Measurements from ENCODE around the gene GSTM4.
"Not testable (repeated sequence)": the region's sequence is repeated elsewhere in the genome, so short reads cannot be mapped to it uniquely, and the experiment has no call there.

Gene GSTM4

GRCh38 chr1:109659145-109659544 is 3.2 kb downstream of the GSTM4 start:
- Histone ChIP-seq H3K9ac (ENCODE audit: low read length) (no peak overlapping the region), H3K79me2 (ENCODE audit: insufficient read depth, low read length) (no peaks in the 10 kb centered on the region), H3K9me3 (ENCODE audit: low read length) (no peaks in the 10 kb centered on the region), H2AFZ (ENCODE audit: low read length) (no peak overlapping the region), H3K4me1 (ENCODE audit: insufficient read depth, low read length, severe bottlenecking) (peaks cover 13% of the 10 kb centered on the region), H3K4me3 (ENCODE audit: low read depth, low read length, poor library complexity, severe bottlenecking) (no peak overlapping the region), H3K9me2 (ENCODE audit: low read depth, low read length) (no peaks in the 10 kb centered on the region), H3K27ac (ENCODE audit: low read depth, low read length, poor library complexity, severe bottlenecking) (no peak overlapping the region), H3F3A (ENCODE audit: insufficient read depth, low read length) (no peaks in the 10 kb centered on the region), H4K20me1 (ENCODE audit: insufficient read depth, low read length) (no peaks in the 10 kb centered on the region), H3K27me3 (ENCODE audit: insufficient read depth, low read length) (peaks cover 8% of the 10 kb centered on the region; the same call in 1 of the 2 replicates), H3K36me3 (ENCODE audit: insufficient read depth, low read length) (no peaks in the 10 kb centered on the region), H3K4me2 (ENCODE audit: low read length) (no peak overlapping the region)
- no peak for TF ChIP-seq EZH2 (IDR thresholded peaks at IDR 0.05; ENCODE audit: borderline replicate concordance, low read length)
- TF ChIP-seq, protein P1, sequence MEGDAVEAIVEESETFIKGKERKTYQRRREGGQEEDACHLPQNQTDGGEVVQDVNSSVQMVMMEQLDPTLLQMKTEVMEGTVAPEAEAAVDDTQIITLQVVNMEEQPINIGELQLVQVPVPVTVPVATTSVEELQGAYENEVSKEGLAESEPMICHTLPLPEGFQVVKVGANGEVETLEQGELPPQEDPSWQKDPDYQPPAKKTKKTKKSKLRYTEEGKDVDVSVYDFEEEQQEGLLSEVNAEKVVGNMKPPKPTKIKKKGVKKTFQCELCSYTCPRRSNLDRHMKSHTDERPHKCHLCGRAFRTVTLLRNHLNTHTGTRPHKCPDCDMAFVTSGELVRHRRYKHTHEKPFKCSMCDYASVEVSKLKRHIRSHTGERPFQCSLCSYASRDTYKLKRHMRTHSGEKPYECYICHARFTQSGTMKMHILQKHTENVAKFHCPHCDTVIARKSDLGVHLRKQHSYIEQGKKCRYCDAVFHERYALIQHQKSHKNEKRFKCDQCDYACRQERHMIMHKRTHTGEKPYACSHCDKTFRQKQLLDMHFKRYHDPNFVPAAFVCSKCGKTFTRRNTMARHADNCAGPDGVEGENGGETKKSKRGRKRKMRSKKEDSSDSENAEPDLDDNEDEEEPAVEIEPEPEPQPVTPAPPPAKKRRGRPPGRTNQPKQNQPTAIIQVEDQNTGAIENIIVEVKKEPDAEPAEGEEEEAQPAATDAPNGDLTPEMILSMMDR (IDR thresholded peaks at IDR 0.05; ENCODE audit: low read length): no peak

GRCh38 chr1:109659997-109660690 is 4.2 kb downstream of the GSTM4 start:
- Histone ChIP-seq H3K36me3 (ENCODE audit: insufficient read depth, low read length) (no peaks in the 10 kb centered on the region), H3K79me2 (ENCODE audit: insufficient read depth, low read length) (no peaks in the 10 kb centered on the region), H3K4me3 (ENCODE audit: low read depth, low read length, poor library complexity, severe bottlenecking) (no peak overlapping the region), H3F3A (ENCODE audit: insufficient read depth, low read length) (no peaks in the 10 kb centered on the region), H3K9me3 (ENCODE audit: low read length) (no peaks in the 10 kb centered on the region), H3K27me3 (ENCODE audit: insufficient read depth, low read length) (peaks cover under 1% of the 10 kb centered on the region; the same call in 1 of the 2 replicates), H3K9me2 (ENCODE audit: low read depth, low read length) (no peaks in the 10 kb centered on the region), H4K20me1 (ENCODE audit: insufficient read depth, low read length) (no peaks in the 10 kb centered on the region), H3K9ac (ENCODE audit: low read length) (no peak overlapping the region), H3K4me1 (ENCODE audit: insufficient read depth, low read length, severe bottlenecking) (peaks cover 11% of the 10 kb centered on the region), H3K4me2 (ENCODE audit: low read length) (no peak overlapping the region), H2AFZ (ENCODE audit: low read length) (no peak overlapping the region), H3K27ac (ENCODE audit: low read depth, low read length, poor library complexity, severe bottlenecking) (no peak overlapping the region)
- no peak for TF ChIP-seq EZH2 (IDR thresholded peaks at IDR 0.05; ENCODE audit: borderline replicate concordance, low read length)
- TF ChIP-seq, protein P1 (IDR thresholded peaks at IDR 0.05; ENCODE audit: low read length): no peak

DNA sequence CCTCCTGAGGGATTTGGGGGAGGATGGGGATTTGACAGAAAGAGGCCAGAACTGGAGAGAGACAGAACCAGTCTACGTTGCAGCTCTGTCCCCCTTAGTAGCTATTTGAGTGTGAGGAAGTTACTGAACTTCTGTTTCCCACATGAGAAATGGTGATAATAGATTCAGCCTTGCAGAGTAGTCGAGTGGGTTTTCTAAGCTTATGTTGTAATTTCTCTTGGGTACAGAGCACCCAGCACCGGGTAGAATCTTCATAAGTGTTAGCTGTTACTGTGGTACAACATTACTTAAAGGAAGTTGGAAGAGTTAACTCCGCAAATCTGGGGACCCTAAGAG is 4.8 kb downstream of the GSTM4 start:
- H3K27me3 ChIP-seq (ENCODE audit: insufficient read depth, low read length); H3K79me2 ChIP-seq (ENCODE audit: insufficient read depth, low read length); H3F3A ChIP-seq (ENCODE audit: insufficient read depth, low read length); H3K36me3 ChIP-seq (ENCODE audit: insufficient read depth, low read length); H2AFZ ChIP-seq (ENCODE audit: low read length); H3K4me2 ChIP-seq (ENCODE audit: low read length); H3K4me3 ChIP-seq (ENCODE audit: low read depth, low read length, poor library complexity, severe bottlenecking); H3K9me2 ChIP-seq (ENCODE audit: low read depth, low read length); H3K4me1 ChIP-seq (ENCODE audit: insufficient read depth, low read length, severe bottlenecking); H3K9me3 ChIP-seq (ENCODE audit: low read length); H4K20me1 ChIP-seq (ENCODE audit: insufficient read depth, low read length); H3K9ac ChIP-seq (ENCODE audit: low read length); H3K27ac ChIP-seq (ENCODE audit: low read depth, low read length, poor library complexity, severe bottlenecking): not testable (repeated sequence)

GRCh38 chr1:109661391-109661790 is 5.5 kb downstream of the GSTM4 start:
- H2AFZ ChIP-seq (ENCODE audit: low read length): no peak overlapping the region
- no peak overlapping the region for H3K4me3 ChIP-seq (ENCODE audit: low read depth, low read length, poor library complexity, severe bottlenecking)
- peaks cover 5% of the 10 kb centered on the region for H3K4me1 ChIP-seq (ENCODE audit: insufficient read depth, low read length, severe bottlenecking)
- H3K9ac ChIP-seq (ENCODE audit: low read length): no peak overlapping the region
- no peaks in the 10 kb centered on the region for H3K79me2 ChIP-seq (ENCODE audit: insufficient read depth, low read length)
- no peak overlapping the region for H3K27ac ChIP-seq (ENCODE audit: low read depth, low read length, poor library complexity, severe bottlenecking)
- no peaks in the 10 kb centered on the region for H3K36me3 ChIP-seq (ENCODE audit: insufficient read depth, low read length)
- H3K27me3 ChIP-seq (ENCODE audit: insufficient read depth, low read length): no peaks in the 10 kb centered on the region; the same call in 1 of the 2 replicates
- no peak for TF ChIP-seq EZH2 (IDR thresholded peaks at IDR 0.05; ENCODE audit: borderline replicate concordance, low read length)
- TF ChIP-seq, protein P1 (IDR thresholded peaks at IDR 0.05; ENCODE audit: low read length): no peak
- H3F3A ChIP-seq (ENCODE audit: insufficient read depth, low read length): no peaks in the 10 kb centered on the region
- H4K20me1 ChIP-seq (ENCODE audit: insufficient read depth, low read length): no peaks in the 10 kb centered on the region
- no peaks in the 10 kb centered on the region for H3K9me2 ChIP-seq (ENCODE audit: low read depth, low read length)
- H3K4me2 ChIP-seq (ENCODE audit: low read length): no peak overlapping the region
- no peaks in the 10 kb centered on the region for H3K9me3 ChIP-seq (ENCODE audit: low read length)
